PFSK-1 (cell line): ENCODE results near the gene WDR64.

Experiments
- POLR2AphosphoS5 ChIP-seq: IDR thresholded peaks from 2 replicates; pipeline ENCODE4 v1.6.1; 2012; ENCODE audit warnings: low read depth, mild to moderate bottlenecking, control low read depth, low read length, moderate library complexity
- SIN3A ChIP-seq: IDR thresholded peaks from 2 replicates; pipeline ENCODE4 v1.6.1; 2012; ENCODE audit warnings: mild to moderate bottlenecking, low read length, moderate library complexity, borderline replicate concordance; ENCODE audit not compliant: insufficient read depth
- TAF1 ChIP-seq: IDR thresholded peaks from 2 replicates; pipeline ENCODE4 v1.6.1; 2012; ENCODE audit warnings: low read length, control low read depth, borderline replicate concordance; ENCODE audit not compliant: insufficient read depth
- TF ChIP-seq, protein P1 (sequence below), 2 experiments: IDR thresholded peaks; 2 replicates each; pipeline versions ENCODE4 v1.6.1 to v1.8.0; 2011 to 2012; ENCODE audit warnings: low read depth in 2 of 2, low read length in 2 of 2, control low read depth in 1 of 2, inconsistent platforms in 1 of 2, mild to moderate bottlenecking in 1 of 2, moderate library complexity in 1 of 2; ENCODE audit not compliant: insufficient read depth in 1 of 2

GRCh38 chr1:241742084-241742483 is 90.0 kb downstream of the WDR64 start:
- TF ChIP-seq POLR2AphosphoS5 (no peak), SIN3A (no peak), TAF1 (no peak)
- TF ChIP-seq, protein P1, sequence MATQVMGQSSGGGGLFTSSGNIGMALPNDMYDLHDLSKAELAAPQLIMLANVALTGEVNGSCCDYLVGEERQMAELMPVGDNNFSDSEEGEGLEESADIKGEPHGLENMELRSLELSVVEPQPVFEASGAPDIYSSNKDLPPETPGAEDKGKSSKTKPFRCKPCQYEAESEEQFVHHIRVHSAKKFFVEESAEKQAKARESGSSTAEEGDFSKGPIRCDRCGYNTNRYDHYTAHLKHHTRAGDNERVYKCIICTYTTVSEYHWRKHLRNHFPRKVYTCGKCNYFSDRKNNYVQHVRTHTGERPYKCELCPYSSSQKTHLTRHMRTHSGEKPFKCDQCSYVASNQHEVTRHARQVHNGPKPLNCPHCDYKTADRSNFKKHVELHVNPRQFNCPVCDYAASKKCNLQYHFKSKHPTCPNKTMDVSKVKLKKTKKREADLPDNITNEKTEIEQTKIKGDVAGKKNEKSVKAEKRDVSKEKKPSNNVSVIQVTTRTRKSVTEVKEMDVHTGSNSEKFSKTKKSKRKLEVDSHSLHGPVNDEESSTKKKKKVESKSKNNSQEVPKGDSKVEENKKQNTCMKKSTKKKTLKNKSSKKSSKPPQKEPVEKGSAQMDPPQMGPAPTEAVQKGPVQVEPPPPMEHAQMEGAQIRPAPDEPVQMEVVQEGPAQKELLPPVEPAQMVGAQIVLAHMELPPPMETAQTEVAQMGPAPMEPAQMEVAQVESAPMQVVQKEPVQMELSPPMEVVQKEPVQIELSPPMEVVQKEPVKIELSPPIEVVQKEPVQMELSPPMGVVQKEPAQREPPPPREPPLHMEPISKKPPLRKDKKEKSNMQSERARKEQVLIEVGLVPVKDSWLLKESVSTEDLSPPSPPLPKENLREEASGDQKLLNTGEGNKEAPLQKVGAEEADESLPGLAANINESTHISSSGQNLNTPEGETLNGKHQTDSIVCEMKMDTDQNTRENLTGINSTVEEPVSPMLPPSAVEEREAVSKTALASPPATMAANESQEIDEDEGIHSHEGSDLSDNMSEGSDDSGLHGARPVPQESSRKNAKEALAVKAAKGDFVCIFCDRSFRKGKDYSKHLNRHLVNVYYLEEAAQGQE (IDR thresholded peaks at IDR 0.05; ENCODE audit: insufficient read depth in 1 of 2, low read depth in 2 of 2, low read length in 2 of 2): no peak
